Calu3 (cell line): ENCODE data around the gene SLC16A2. TPM values are rescaled to one million over a fixed set of nuclear protein-coding genes. Genes with fewer than 3 reads are reported as not detected.

Experiments used
- BruUV-seq: library from RNA; stranded (reverse); fragments of 400-500 nt; replicated peaks from 2 replicates; lab custom pipeline; 2021; lab: Mats Ljungman, UMichigan
- CTCF ChIA-PET: fragments of 300-600 bp; sonication (Branson Sonifier 250); formaldehyde crosslinking; loops from one replicate; lab custom pipeline; 2022; ENCODE audit warnings: antibody characterized with exemption; lab: Charles Lee
- DNase-seq: peaks from one replicate; pipeline ENCODE4 v3.0.0; 2022
- H3K27ac Mint-ChIP-seq: one replicate; pipeline ENCODE4 v1.8.0; 2022; ENCODE audit warnings: mixed read lengths; ENCODE audit not compliant: unreplicated experiment
- H3K27me3 Mint-ChIP-seq: one replicate; pipeline ENCODE4 v1.8.0; 2022; ENCODE audit warnings: mixed read lengths; ENCODE audit not compliant: unreplicated experiment
- H3K36me3 Mint-ChIP-seq: one replicate; pipeline ENCODE4 v1.8.0; 2022; ENCODE audit warnings: mild to moderate bottlenecking, moderate library complexity, mixed read lengths; ENCODE audit not compliant: insufficient read depth, unreplicated experiment
- H3K4me1 Mint-ChIP-seq: one replicate; pipeline ENCODE4 v1.8.0; 2022; ENCODE audit warnings: mild to moderate bottlenecking, low read depth, mixed read lengths; ENCODE audit not compliant: unreplicated experiment
- H3K4me3 Mint-ChIP-seq: one replicate; pipeline ENCODE4 v1.8.0; 2022; ENCODE audit warnings: mild to moderate bottlenecking, low read depth, moderate library complexity, mixed read lengths; ENCODE audit not compliant: unreplicated experiment
- H3K9me3 Mint-ChIP-seq: one replicate; pipeline ENCODE4 v1.8.0; 2022; ENCODE audit warnings: low read depth, mixed read lengths; ENCODE audit not compliant: unreplicated experiment
- intact Hi-C: fragments of 100-400 bp; cut with micrococcal nuclease; formaldehyde crosslinking; loops from one replicate; pipeline ENCODE4 v1.10.0; 2022; ENCODE audit not compliant: unreplicated experiment
- total RNA-seq: library from RNA; stranded (reverse); gene quantifications from 2 replicates; pipeline ENCODE4 v1.2.3, GENCODE V29; 2022
- TF ChIP-seq, protein P1 (sequence below): fragments of 200-600 bp; IDR thresholded peaks from one replicate; pipeline ENCODE4 v1.8.0; 2022; ENCODE audit warnings: antibody characterized with exemption; ENCODE audit not compliant: unreplicated experiment

SLC16A2 gene
- total RNA-seq, 1 experiment from 2014 or later: 0.59 TPM

DNA sequence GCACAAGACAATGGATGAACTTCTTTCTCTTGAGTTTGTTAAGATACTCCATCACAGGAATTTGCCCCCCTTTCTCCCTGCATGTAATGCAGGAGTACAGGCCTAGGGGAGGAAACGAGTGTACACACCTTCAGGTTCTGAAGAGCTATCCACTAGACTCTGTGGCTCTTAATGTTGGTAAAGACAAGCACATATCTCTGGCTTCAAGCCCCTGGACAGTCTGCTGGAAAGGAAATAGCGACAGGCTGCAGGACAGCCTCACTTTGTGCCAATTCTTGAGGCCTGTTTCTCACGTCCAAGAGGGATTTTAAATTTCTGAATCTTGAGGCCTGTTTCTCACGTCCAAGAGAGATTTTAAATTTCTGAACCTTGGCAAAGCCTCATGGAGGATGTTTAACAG, 106.1 kb downstream of the SLC16A2 start:
- Mint-ChIP-seq H3K27ac (no peak overlapping the region), H3K27me3 (peaks cover 7% of the 10 kb centered on the region), H3K4me1 (no peaks in the 10 kb centered on the region), H3K4me3 (no peak overlapping the region), H3K36me3 (peaks cover 3% of the 10 kb centered on the region), H3K9me3 (no peaks in the 10 kb centered on the region)
- no peak for DNase-seq
- CTCF ChIA-PET: no interaction called here
- TF ChIP-seq, protein P1, sequence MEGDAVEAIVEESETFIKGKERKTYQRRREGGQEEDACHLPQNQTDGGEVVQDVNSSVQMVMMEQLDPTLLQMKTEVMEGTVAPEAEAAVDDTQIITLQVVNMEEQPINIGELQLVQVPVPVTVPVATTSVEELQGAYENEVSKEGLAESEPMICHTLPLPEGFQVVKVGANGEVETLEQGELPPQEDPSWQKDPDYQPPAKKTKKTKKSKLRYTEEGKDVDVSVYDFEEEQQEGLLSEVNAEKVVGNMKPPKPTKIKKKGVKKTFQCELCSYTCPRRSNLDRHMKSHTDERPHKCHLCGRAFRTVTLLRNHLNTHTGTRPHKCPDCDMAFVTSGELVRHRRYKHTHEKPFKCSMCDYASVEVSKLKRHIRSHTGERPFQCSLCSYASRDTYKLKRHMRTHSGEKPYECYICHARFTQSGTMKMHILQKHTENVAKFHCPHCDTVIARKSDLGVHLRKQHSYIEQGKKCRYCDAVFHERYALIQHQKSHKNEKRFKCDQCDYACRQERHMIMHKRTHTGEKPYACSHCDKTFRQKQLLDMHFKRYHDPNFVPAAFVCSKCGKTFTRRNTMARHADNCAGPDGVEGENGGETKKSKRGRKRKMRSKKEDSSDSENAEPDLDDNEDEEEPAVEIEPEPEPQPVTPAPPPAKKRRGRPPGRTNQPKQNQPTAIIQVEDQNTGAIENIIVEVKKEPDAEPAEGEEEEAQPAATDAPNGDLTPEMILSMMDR: no peak
- BruUV-seq: no TSS peak
- intact Hi-C loops: no loop called here

DNA sequence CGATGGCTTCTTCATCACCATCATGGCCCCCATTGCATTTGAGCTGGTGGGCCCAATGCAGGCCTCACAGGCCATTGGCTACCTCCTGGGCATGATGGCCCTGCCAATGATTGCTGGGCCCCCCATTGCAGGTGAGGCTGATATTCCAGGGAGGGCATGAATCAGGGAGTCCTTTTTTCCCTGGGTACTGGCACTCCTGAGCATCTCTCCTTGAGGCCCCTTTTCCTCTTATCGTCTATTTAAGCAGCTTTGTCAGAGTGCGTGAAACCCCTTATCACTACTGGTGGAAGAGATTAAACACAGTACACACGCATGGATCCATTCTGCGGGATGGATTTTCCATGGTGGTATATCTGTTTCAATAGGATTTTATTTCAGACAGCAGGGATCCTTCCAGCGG, 108.0 kb downstream of the SLC16A2 start:
- no peak overlapping the region for H3K4me3 Mint-ChIP-seq

DNA sequence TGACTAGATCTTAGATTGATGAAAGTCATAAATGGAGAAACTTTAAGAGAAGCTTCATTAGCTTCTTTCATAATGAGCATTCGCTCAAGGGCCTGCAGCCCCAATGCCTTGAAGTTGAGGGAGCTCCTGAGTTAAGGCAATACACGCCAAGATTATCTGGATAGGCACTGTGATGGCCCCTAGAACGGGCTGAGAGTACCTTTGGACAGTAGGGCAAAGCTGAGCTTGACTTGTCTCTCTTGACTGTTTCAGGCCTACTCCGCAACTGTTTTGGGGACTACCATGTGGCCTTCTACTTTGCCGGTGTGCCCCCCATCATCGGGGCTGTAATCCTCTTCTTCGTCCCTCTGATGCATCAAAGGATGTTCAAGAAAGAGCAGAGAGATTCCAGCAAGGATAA, 109.8 kb downstream of the SLC16A2 start:
- Mint-ChIP-seq H3K27ac (no peak overlapping the region), H3K4me3 (no peak overlapping the region), H3K27me3 (peaks cover 14% of the 10 kb centered on the region), H3K9me3 (no peaks in the 10 kb centered on the region), H3K4me1 (no peaks in the 10 kb centered on the region), H3K36me3 (peaks cover 10% of the 10 kb centered on the region)
- BruUV-seq: no TSS peak
- intact Hi-C loops: no loop called here
- CTCF ChIA-PET: no interaction called here
- DNase-seq: no peak
- TF ChIP-seq, protein P1: no peak

More for the DNA sequence above, 108.0 kb downstream of the SLC16A2 start:
- H3K27ac Mint-ChIP-seq: no peak overlapping the region
- H3K36me3 Mint-ChIP-seq: peaks cover 3% of the 10 kb centered on the region
- BruUV-seq: no TSS peak
- H3K9me3 Mint-ChIP-seq: no peaks in the 10 kb centered on the region
- H3K27me3 Mint-ChIP-seq: peaks cover 14% of the 10 kb centered on the region
- intact Hi-C loops: no loop called here
- no peaks in the 10 kb centered on the region for H3K4me1 Mint-ChIP-seq
- CTCF ChIA-PET: no interaction called here
- DNase-seq: no peak
- TF ChIP-seq, protein P1: no peak

DNA sequence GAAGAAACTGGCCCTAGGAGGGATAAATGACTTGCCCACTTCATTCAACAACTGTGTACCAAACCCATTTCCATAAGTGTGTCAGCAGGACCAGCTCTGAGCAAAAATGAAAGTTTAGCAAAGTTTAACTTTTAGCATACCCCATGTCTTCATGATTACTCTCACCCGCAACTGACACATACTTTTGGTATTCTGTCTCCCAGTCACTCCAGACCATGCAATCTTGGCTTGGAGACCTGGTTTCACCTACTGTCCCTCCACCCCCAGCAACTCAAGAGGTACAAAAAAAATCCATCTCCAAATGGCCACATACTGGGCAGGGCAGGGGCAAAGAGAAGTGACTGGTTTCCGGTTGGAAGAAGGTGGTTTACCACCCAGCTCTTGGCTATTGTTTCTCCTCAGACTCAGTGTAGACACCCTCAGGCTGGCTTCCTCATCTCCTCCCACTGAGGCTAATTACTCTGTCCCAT, 113.3 kb downstream of the SLC16A2 start:
- no peaks in the 10 kb centered on the region for H3K9me3 Mint-ChIP-seq
- intact Hi-C loops: loop anchor here (5.0 kb wide), 1 partner anchor 152 kb away; no protein-coding TSS in a partner anchor
- BruUV-seq: no TSS peak
- no peak overlapping the region for H3K27ac Mint-ChIP-seq
- TF ChIP-seq, protein P1: no peak
- H3K4me1 Mint-ChIP-seq: no peaks in the 10 kb centered on the region
- CTCF ChIA-PET: no interaction called here
- H3K4me3 Mint-ChIP-seq: no peak overlapping the region
- H3K36me3 Mint-ChIP-seq: peaks cover 21% of the 10 kb centered on the region
- peaks cover 23% of the 10 kb centered on the region for H3K27me3 Mint-ChIP-seq
- no peak for DNase-seq
